A172 (cell line): Measurements from ENCODE around the gene MAP4K3. TPM values are rescaled to one million over a fixed set of nuclear protein-coding genes. Genes with fewer than 3 reads are reported as not detected.
A peak's percentile ranks its signal among the peaks of the same experiment; 100 is the strongest.
"Not testable (repeated sequence)": the region's sequence is repeated elsewhere in the genome, so short reads cannot be mapped to it uniquely, and the experiment has no call there.

Source experiments
- DNase-seq: peaks from one replicate; pipeline ENCODE4 v3.0.0-alpha.2; 2015; ENCODE audit warnings: low spot score
- total RNA-seq: library from RNA; depleted of rRNA; stranded (reverse); fragments of >200 nt; shearing (Covaris generic); gene quantifications from 2 replicates; pipeline ENCODE4 v1.2.3, GENCODE V29; 2014

The MAP4K3 gene
- total RNA-seq, 1 experiment from 2014 or later, result 29.1 TPM

GRCh38 chr2:39409697-39410389 lies 27.2 kb downstream of the MAP4K3 start:
- DNase-seq, result no peak

GRCh38 chr2:39408351-39409136 lies 28.5 kb downstream of the MAP4K3 start:
- no peak for DNase-seq

GRCh38 chr2:39407516-39408296 lies 29.4 kb downstream of the MAP4K3 start:
- no peak for DNase-seq

GRCh38 chr2:39405364-39405763 lies 31.7 kb downstream of the MAP4K3 start:
- DNase-seq, result no peak

GRCh38 chr2:39403311-39403710 lies 33.8 kb downstream of the MAP4K3 start:
- no peak for DNase-seq

GRCh38 chr2:39401319-39401718 lies 35.8 kb downstream of the MAP4K3 start:
- no peak for DNase-seq

GRCh38 chr2:39399570-39399969 lies 37.5 kb downstream of the MAP4K3 start:
- no peak for DNase-seq

GRCh38 chr2:39395313-39395712 lies 41.8 kb downstream of the MAP4K3 start:
- DNase-seq, result no peak

GRCh38 chr2:39394516-39394961 lies 42.5 kb downstream of the MAP4K3 start:
- DNase-seq, result peak; percentile 8

- DNase-seq, result no peak
These were observed 44.4 kb downstream of the MAP4K3 start for GRCh38 chr2:39392672-39393071.

- no peak for DNase-seq
These were observed 46.9 kb downstream of the MAP4K3 start for GRCh38 chr2:39390216-39390615.

GRCh38 chr2:39386064-39386463 lies 51.0 kb downstream of the MAP4K3 start:
- DNase-seq, result no peak

- DNase-seq, result peak; percentile 9
These were observed 51.9 kb downstream of the MAP4K3 start for GRCh38 chr2:39385172-39385571.

GRCh38 chr2:39384071-39384470 lies 53.0 kb downstream of the MAP4K3 start:
- DNase-seq, result not testable (repeated sequence)

- DNase-seq, result no peak
These were observed 53.9 kb downstream of the MAP4K3 start for GRCh38 chr2:39383146-39383545.

GRCh38 chr2:39381653-39382052 lies 55.4 kb downstream of the MAP4K3 start:
- no peak for DNase-seq

GRCh38 chr2:39380525-39381150 lies 56.4 kb downstream of the MAP4K3 start:
- no peak for DNase-seq

- DNase-seq, result peak; percentile 63
These were observed 57.2 kb downstream of the MAP4K3 start for GRCh38 chr2:39379643-39380524.

- no peak for DNase-seq
These were observed 58.1 kb downstream of the MAP4K3 start for GRCh38 chr2:39378968-39379367.

GRCh38 chr2:39377226-39377939 lies 59.7 kb downstream of the MAP4K3 start:
- DNase-seq, result no peak
